Measurements from ENCODE around the gene ARHGEF11. TPM values are rescaled to one million over a fixed set of nuclear protein-coding genes. Genes with fewer than 3 reads are reported as not detected.

The ARHGEF11 gene
- total RNA-seq, 1 experiment from 2014 or later: 41.1 TPM

DNA sequence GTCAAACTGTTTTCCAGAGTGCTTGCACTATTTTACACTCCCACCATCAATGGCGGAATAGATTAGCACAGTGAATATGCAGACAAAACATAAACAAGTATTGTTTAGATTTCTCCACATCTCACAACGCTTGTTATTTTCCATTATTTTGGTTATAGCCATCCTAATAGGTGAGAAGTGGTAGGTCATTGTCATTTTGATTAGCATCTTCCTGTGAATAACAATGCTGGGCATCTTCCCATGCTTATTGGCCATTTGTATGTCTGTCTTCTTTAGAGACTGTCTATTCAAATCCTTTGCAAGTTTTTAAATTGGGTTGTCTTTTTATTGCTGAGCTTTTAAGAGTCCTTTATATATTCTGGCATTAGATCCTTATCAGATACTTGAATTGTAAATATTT, 70.5 kb downstream of the ARHGEF11 start:
- Mint-ChIP-seq H3K36me3 (ENCODE audit: insufficient read depth in 1 of 3, low read depth in 3 of 3) (peaks cover 32 to 81% (median 63%) of the 10 kb centered on the region in 3 experiments), H3K27me3 (ENCODE audit: low read depth) (no peaks in the 10 kb centered on the region), H3K4me1 (peaks cover 26% of the 10 kb centered on the region in 2 experiments), H3K4me3 (no peak overlapping the region), H3K27ac (no peak overlapping the region), H3K9me3 (no peaks in the 10 kb centered on the region)
- Histone ChIP-seq H2BK12ac (ENCODE audit: insufficient read length, low read depth, low read length) (no peak overlapping the region), H3K4me1 (ENCODE audit: insufficient read depth, low read length) (peaks cover 2% of the 10 kb centered on the region; the same call in 1 of the 2 replicates), H3K23ac (ENCODE audit: insufficient read length, low read depth, low read length) (no peak overlapping the region), H2BK5ac (ENCODE audit: insufficient read length, low read length) (no peak overlapping the region), H3K79me1 (ENCODE audit: insufficient read depth, low read depth, low read length, poor library complexity, severe bottlenecking) (no peaks in the 10 kb centered on the region), H2AFZ (ENCODE audit: low read length) (no peak overlapping the region), H3K79me2 (ENCODE audit: insufficient read depth, low read length) (no peaks in the 10 kb centered on the region), H2BK15ac (ENCODE audit: low read depth, low read length) (no peak overlapping the region), H3K9me3 (ENCODE audit: control insufficient read depth, low read depth, low read length) (no peaks in the 10 kb centered on the region), H3K23me2 (ENCODE audit: insufficient read length, low read depth, low read length, poor library complexity, severe bottlenecking) (no peaks in the 10 kb centered on the region), H3K27ac (ENCODE audit: insufficient read length, low read depth, low read length) (no peak overlapping the region), H3K56ac (ENCODE audit: insufficient read length, low read depth, low read length) (no peak overlapping the region), H3K4ac (ENCODE audit: low read depth, low read length) (no peak overlapping the region), H4K8ac (replicated peaks; ENCODE audit: insufficient read length, low read depth, low read length) (no peak overlapping the region), H3K14ac (ENCODE audit: insufficient read depth, low read length) (no peak overlapping the region), H3K18ac (ENCODE audit: insufficient read length, low read depth, low read length) (no peak overlapping the region), H2BK120ac (ENCODE audit: low read depth, low read length, poor library complexity, severe bottlenecking) (no peak overlapping the region), H4K5ac (ENCODE audit: insufficient read length, low read depth, low read length) (no peak overlapping the region), H3K9ac (ENCODE audit: extremely low read depth, insufficient read length, low read length) (no peak overlapping the region), H4K20me1 (ENCODE audit: control insufficient read depth, insufficient read depth, insufficient read length) (no peaks in the 10 kb centered on the region), H3T11ph (ENCODE audit: low read length) (no peak overlapping the region), H2AK5ac (ENCODE audit: insufficient read length, low read length) (no peak overlapping the region), H3K27me3 (ENCODE audit: insufficient read depth, low read length) (no peaks in the 10 kb centered on the region), H4K91ac (ENCODE audit: insufficient read length, low read depth, low read length) (no peak overlapping the region), H3K4me2 (ENCODE audit: insufficient read depth, insufficient read length, low read length) (no peak overlapping the region), H2BK20ac (ENCODE audit: low read depth, low read length, poor library complexity, severe bottlenecking) (no peak overlapping the region)
- no CpG with 5 or more reads among the region's 2 CpGs for WGBS (ENCODE audit: extremely low coverage, insufficient read length, low lambda C conversion rate)
- TF ChIP-seq, protein P1, sequence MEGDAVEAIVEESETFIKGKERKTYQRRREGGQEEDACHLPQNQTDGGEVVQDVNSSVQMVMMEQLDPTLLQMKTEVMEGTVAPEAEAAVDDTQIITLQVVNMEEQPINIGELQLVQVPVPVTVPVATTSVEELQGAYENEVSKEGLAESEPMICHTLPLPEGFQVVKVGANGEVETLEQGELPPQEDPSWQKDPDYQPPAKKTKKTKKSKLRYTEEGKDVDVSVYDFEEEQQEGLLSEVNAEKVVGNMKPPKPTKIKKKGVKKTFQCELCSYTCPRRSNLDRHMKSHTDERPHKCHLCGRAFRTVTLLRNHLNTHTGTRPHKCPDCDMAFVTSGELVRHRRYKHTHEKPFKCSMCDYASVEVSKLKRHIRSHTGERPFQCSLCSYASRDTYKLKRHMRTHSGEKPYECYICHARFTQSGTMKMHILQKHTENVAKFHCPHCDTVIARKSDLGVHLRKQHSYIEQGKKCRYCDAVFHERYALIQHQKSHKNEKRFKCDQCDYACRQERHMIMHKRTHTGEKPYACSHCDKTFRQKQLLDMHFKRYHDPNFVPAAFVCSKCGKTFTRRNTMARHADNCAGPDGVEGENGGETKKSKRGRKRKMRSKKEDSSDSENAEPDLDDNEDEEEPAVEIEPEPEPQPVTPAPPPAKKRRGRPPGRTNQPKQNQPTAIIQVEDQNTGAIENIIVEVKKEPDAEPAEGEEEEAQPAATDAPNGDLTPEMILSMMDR (conservative IDR thresholded peaks at IDR 0.05): no peak
- DNase-seq: no peak

Measured in H9 (cell line).